Effector memory CD4-positive, alpha-beta T cell (primary cell): ENCODE measurements around the gene RBFA.
"Not testable (repeated sequence)": the region's sequence is repeated elsewhere in the genome, so short reads cannot be mapped to it uniquely, and the experiment has no call there.

Source experiments
- DNase-seq, 3 donors: peaks; one replicate each; pipeline ENCODE4 v3.0.0-alpha.2; 2020
- H3K27ac ChIP-seq: 2 replicates; pipeline ENCODE4 v1.7.0; 2013; ENCODE audit warnings: mild to moderate bottlenecking, low read length, moderate library complexity; ENCODE audit not compliant: insufficient read depth, poor library complexity, severe bottlenecking
- H3K27me3 ChIP-seq: replicated peaks from 2 replicates; pipeline ENCODE4 v1.7.0; 2013; ENCODE audit warnings: mild to moderate bottlenecking, low read length; ENCODE audit not compliant: insufficient read depth, control insufficient read depth, poor library complexity, severe bottlenecking
- H3K36me3 ChIP-seq: 2 replicates; pipeline ENCODE4 v1.7.0; 2013; ENCODE audit warnings: mild to moderate bottlenecking, low read length, moderate library complexity; ENCODE audit not compliant: control insufficient read depth, insufficient read depth
- H3K4me1 ChIP-seq: 2 replicates; pipeline ENCODE4 v1.7.0; 2013; ENCODE audit warnings: low read length, mild to moderate bottlenecking; ENCODE audit not compliant: control insufficient read depth, insufficient read depth, poor library complexity, severe bottlenecking
- H3K4me3 ChIP-seq: 2 replicates; pipeline ENCODE4 v1.7.0; 2013; ENCODE audit warnings: low read length, low read depth, mild to moderate bottlenecking; ENCODE audit not compliant: insufficient read depth, poor library complexity, severe bottlenecking
- H3K9me3 ChIP-seq: 2 replicates; pipeline ENCODE4 v1.7.0; 2013; ENCODE audit warnings: mild to moderate bottlenecking, low read length, moderate library complexity; ENCODE audit not compliant: control insufficient read depth
- total RNA-seq, 3 donors: gene quantifications; one replicate each; lab custom pipeline; 2026; lab: John Stamatoyannopoulos, UW

RBFA gene, protein sequence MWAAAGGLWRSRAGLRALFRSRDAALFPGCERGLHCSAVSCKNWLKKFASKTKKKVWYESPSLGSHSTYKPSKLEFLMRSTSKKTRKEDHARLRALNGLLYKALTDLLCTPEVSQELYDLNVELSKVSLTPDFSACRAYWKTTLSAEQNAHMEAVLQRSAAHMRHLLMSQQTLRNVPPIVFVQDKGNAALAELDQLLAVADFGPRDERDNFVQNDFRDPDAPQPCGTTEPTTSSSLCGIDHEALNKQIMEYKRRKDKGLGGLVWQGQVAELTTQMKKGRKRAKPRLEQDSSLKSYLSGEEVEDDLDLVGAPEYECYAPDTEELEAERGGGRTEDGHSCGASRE
- total RNA-seq: 6.7 to 9.9 (median 7.1) reads per million in 3 donors

DNA sequence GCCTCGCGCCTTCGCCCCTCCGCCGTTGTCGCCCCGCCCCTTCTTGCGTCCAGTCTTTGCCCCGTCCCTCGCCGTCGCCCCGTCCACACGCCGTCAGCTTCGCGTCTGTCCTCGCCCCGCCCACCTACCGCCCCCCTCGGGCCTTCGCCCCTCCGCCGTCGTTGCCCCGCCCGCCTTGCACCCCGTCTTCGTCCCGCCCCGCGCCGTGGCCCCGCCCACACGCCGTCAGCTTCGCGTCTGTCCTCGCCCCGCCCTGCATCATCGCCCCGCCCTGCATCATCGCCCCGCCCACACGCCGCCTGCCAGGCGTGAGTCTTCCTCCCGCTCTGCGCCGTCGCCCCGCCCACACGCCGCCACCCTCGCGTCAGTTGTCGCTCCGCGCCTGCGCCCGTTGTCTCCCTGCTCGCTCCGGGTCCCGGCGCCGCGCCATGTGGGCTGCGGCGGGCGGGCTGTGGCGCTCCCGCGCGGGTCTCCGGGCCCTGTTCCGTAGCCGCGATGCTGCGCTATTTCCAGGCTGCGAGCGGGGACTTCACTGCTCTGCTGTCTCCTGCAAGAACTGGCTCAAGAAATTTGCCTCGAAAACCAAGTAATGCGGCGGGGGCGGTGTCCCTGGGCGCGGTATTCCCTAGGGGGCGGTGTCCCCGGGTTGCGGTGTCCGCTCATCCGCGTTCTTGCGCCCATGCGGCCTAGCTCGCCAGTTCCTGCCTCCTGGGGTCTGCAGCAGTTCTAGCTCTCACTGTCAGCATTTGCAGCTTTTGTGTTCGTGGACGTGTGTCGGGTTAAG, at the start of gene RBFA:
RBFA (plus strand) TSS at position 367 of the 784 bp plus-strand sequence; CDS start at position 429, 62 bp downstream.
- peak within 1 kb of the TSS; percentile 65 for H3K4me3 ChIP-seq
- H3K36me3 ChIP-seq: peaks cover 5% of the 10 kb centered on the region
- H3K9me3 ChIP-seq: no peaks in the 10 kb centered on the region
- peak; percentile 99 to 100 (median 99) for DNase-seq
- peaks cover 3% of the 10 kb centered on the region for H3K4me1 ChIP-seq
- H3K27me3 ChIP-seq: no peaks in the 10 kb centered on the region
- peak within 1 kb of the TSS; percentile 87 for H3K27ac ChIP-seq

DNA sequence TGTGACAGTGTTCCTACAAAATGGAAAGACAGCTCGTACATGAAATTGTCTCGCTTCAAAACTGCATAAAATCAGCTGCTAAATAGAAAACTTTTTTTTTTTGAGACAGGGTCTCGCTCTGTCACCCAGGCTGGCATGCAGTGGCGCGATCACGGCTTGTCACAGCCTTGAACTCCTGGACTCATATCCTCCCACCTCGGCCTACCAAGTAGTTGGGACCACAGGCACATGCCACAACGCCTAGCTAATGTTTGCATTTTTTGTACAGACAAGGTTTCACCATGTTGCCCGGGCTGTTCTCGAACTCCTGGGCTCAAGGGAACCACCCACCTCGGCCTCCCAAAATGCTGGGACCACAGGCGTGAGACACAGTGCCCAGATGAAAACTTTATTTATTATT, 49.1 kb upstream of the RBFA start:
- no peaks in the 10 kb centered on the region for H3K9me3 ChIP-seq
- peaks cover 13% of the 10 kb centered on the region for H3K4me1 ChIP-seq
- H3K27me3 ChIP-seq: no peaks in the 10 kb centered on the region
- DNase-seq: no peak
- H3K27ac ChIP-seq: no peak overlapping the region
- peaks cover 5% of the 10 kb centered on the region for H3K36me3 ChIP-seq
- H3K4me3 ChIP-seq: no peak overlapping the region

- no peaks in the 10 kb centered on the region for H3K9me3 ChIP-seq
- H3K4me3 ChIP-seq: no peak overlapping the region
- peaks cover 10% of the 10 kb centered on the region for H3K4me1 ChIP-seq
- no peak for DNase-seq
- H3K27me3 ChIP-seq: no peaks in the 10 kb centered on the region
- no peak overlapping the region for H3K27ac ChIP-seq
- H3K36me3 ChIP-seq: peaks cover 5% of the 10 kb centered on the region
These were observed 47.5 kb upstream of the RBFA start for GRCh38 chr18:79986726-79987125.

DNA sequence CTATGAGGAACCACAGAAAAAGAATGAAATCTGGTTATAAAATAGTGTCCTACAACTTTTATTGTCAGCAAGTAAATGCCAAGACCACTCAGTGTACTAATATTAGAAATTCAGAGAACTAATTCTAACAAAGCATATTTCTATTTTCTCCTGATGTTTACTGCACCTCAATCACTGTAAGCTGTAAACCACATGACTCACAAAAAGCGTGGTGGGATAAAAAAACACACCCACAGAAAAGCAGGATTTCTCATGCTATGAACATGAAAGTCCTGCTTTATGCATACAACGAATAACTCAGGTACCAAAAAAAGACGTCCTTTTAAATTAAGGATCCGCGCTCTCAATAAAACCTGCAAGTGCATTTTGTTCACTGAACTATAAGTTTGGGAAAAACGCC, 46.7 kb upstream of the RBFA start:
- Histone ChIP-seq H3K27ac (peak overlapping the region; percentile 91), H3K9me3 (no peaks in the 10 kb centered on the region), H3K27me3 (no peaks in the 10 kb centered on the region), H3K36me3 (peaks cover 5% of the 10 kb centered on the region), H3K4me1 (peaks cover 10% of the 10 kb centered on the region), H3K4me3 (peak overlapping the region; percentile 82)
- DNase-seq: no peak

DNA sequence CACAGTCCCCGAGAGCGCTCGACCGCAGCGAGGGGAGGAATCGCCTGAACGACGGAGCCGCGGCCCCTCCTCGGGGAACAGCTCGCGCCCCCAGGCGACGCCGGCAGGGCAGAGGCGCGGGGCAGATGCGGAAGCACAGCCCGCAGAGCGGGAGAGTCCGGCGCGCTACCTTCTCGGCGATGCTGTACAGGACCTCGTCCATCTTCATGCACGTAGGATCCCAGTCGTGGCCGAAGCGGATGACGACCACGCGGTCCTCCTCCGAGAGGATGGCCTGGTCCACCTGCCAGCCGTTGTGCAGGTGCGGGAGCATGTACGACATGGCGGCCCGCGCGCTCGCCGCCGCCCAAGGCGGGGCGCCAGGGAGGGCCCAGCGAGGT, 46.2 kb upstream of the RBFA start:
- no peaks in the 10 kb centered on the region for H3K27me3 ChIP-seq
- no peaks in the 10 kb centered on the region for H3K9me3 ChIP-seq
- H3K36me3 ChIP-seq: peaks cover 5% of the 10 kb centered on the region
- DNase-seq: peak; percentile 41 to 54 (median 42)
- H3K27ac ChIP-seq: peak overlapping the region; percentile 91
- H3K4me1 ChIP-seq: peaks cover 10% of the 10 kb centered on the region
- peak overlapping the region; percentile 82 for H3K4me3 ChIP-seq

DNA sequence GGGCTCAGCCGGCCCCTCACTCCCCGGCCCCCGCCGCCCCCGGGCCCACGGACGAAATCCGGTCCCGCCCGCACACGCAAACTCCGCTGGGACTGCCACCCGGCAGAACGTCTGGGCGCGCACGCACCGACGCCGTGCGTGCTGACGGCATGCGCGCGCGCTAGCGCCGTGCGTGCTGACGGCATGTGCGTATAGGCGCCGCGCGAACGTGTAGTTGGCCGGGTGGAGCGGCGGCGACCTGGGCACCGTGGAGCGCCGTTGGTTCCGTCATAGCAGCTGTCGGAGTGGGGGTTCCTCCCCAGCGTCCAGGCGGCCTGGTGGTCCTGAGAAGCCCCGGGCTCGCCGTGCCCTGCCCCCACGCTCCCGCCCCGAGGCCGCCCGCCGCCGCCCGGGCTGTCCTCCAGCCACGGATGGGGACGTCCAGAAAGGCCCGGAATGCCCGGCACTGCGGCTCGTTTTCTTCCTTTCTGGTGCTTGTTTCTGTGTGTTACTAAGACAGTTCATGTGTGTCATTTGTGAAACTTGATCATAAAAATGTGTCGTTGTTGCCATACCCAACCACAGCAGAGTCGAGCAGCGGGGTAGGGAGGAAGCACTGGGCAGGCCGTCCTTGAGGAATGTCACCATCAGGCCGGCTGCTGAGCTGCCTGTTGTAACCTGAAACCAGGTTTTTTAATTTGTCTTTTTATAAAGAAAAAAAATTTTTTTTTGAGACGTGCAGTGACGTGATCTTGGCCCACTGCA, 45.6 kb upstream of the RBFA start, which contains the start of gene TXNL4A:
TXNL4A (minus strand) TSS at position 113 of the 744 bp plus-strand sequence. CDS start 171 bp downstream, outside the sequence.
- Histone ChIP-seq H3K4me3 (peak within 1 kb of the TSS; percentile 82), H3K9me3 (no peaks in the 10 kb centered on the region), H3K36me3 (peaks cover 5% of the 10 kb centered on the region), H3K4me1 (peaks cover 10% of the 10 kb centered on the region), H3K27ac (peak within 1 kb of the TSS; percentile 91), H3K27me3 (no peaks in the 10 kb centered on the region)
- DNase-seq: peak; percentile 65 to 74 (median 71)

DNA sequence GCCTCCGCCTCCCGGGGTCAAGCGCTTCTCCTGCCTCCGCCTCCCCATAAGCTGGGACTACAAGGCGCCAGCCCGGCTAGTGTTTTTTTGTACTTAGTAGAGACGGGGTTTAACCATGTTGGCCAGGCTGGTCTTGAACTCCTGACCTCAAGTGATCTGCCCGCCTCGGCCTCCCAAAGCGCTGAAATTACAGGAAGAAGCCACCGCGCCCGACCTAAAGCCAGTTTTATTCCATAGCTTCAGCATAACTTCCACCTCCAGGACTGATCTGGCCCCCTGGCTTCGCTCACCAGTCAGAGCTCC, 45.1 kb upstream of the RBFA start:
- Histone ChIP-seq H3K27ac (peak overlapping the region; percentile 91), H3K4me1 (peaks cover 10% of the 10 kb centered on the region)
- DNase-seq: no peak

GRCh38 chr18:79991494-79991893, 42.7 kb upstream of the RBFA start:
- Histone ChIP-seq H3K27ac (no peak overlapping the region), H3K4me3 (no peak overlapping the region), H3K9me3 (no peaks in the 10 kb centered on the region), H3K27me3 (no peaks in the 10 kb centered on the region), H3K36me3 (no peaks in the 10 kb centered on the region), H3K4me1 (peaks cover 10% of the 10 kb centered on the region)
- DNase-seq: no peak

More for the DNA sequence above, 45.1 kb upstream of the RBFA start:
- Histone ChIP-seq H3K9me3 (no peaks in the 10 kb centered on the region), H3K36me3 (peaks cover 5% of the 10 kb centered on the region), H3K4me3 (peak overlapping the region; percentile 82), H3K27me3 (no peaks in the 10 kb centered on the region)

GRCh38 chr18:79999701-80000100, 34.5 kb upstream of the RBFA start:
- not testable (repeated sequence) for H3K4me1 ChIP-seq, H3K36me3 ChIP-seq, H3K27me3 ChIP-seq, H3K27ac ChIP-seq, DNase-seq, H3K9me3 ChIP-seq, H3K4me3 ChIP-seq
